Keratinocyte (primary cell): ENCODE data around the gene GPSM1. TPM values are rescaled to one million over a fixed set of nuclear protein-coding genes. Genes with fewer than 3 reads are reported as not detected.

Source experiments
- DNase-seq: peaks from one replicate; pipeline ENCODE4 v3.0.0-alpha.2; 2011; ENCODE audit warnings: low read depth, missing footprints, low spot score
- FAIRE-seq: peaks from 2 replicates; lab custom pipeline; 2011; peaks lifted over from hg19 to GRCh38; lab: Jason Lieb, UNC
- H2AFZ ChIP-seq: 2 replicates; pipeline ENCODE4 v1.6.0; 2012; ENCODE audit warnings: low read length, control low read depth, inconsistent platforms; ENCODE audit not compliant: control insufficient read depth
- H3K27ac ChIP-seq: 2 replicates; pipeline ENCODE4 v1.5.1; 2011; ENCODE audit warnings: low read length; ENCODE audit not compliant: control insufficient read depth, insufficient read depth
- H3K27me3 ChIP-seq: 3 replicates; pipeline ENCODE4 v1.6.0; 2011; ENCODE audit warnings: low read length; ENCODE audit not compliant: control insufficient read depth, insufficient read depth; ENCODE audit errors: extremely low read depth
- H3K36me3 ChIP-seq, 2 experiments: 2 replicates in 1 of 2; 3 replicates in 1 of 2; pipeline ENCODE4 v1.5.1; 2011; ENCODE audit warnings: low read length in 2 of 2, mild to moderate bottlenecking in 1 of 2; ENCODE audit not compliant: control insufficient read depth in 2 of 2, insufficient read depth in 2 of 2; ENCODE audit errors: extremely low read depth in 1 of 2
- H3K4me1 ChIP-seq: 3 replicates; pipeline ENCODE4 v1.5.1; 2011; ENCODE audit warnings: low read length; ENCODE audit not compliant: control insufficient read depth, insufficient read depth; ENCODE audit errors: extremely low read depth
- H3K4me2 ChIP-seq: 3 replicates; pipeline ENCODE4 v1.6.0; 2011; ENCODE audit warnings: low read depth, low read length; ENCODE audit not compliant: control insufficient read depth, insufficient read depth; ENCODE audit errors: extremely low read depth
- H3K4me3 ChIP-seq, 3 experiments: fragments of 200-600 bp in 1 of 3; sonication (generic) in 1 of 3; 2 replicates in 2 of 3; 3 replicates in 1 of 3; pipeline ENCODE4 v1.5.1; 2011 to 2016; ENCODE audit warnings: low read length in 3 of 3, mild to moderate bottlenecking in 3 of 3, control low read depth in 2 of 3, inconsistent platforms in 1 of 3, low read depth in 1 of 3, mixed read lengths in 1 of 3, mixed run types in 1 of 3, moderate library complexity in 1 of 3; ENCODE audit not compliant: control insufficient read depth in 2 of 3, insufficient read depth in 2 of 3; ENCODE audit errors: extremely low read depth in 1 of 3
- H3K79me2 ChIP-seq: 2 replicates; pipeline ENCODE4 v1.6.0; 2012; ENCODE audit warnings: low read length; ENCODE audit not compliant: control insufficient read depth, insufficient read depth
- H3K9ac ChIP-seq: 3 replicates; pipeline ENCODE4 v1.6.0; 2011; ENCODE audit warnings: low read length; ENCODE audit not compliant: control insufficient read depth, insufficient read depth; ENCODE audit errors: extremely low read depth
- H3K9me1 ChIP-seq: 3 replicates; pipeline ENCODE4 v1.6.0; 2011; ENCODE audit warnings: low read length; ENCODE audit not compliant: control insufficient read depth, insufficient read depth; ENCODE audit errors: extremely low read depth
- H3K9me3 ChIP-seq: 2 replicates; pipeline ENCODE4 v1.5.1; 2012; ENCODE audit warnings: low read depth, low read length; ENCODE audit not compliant: control insufficient read depth
- H4K20me1 ChIP-seq: 3 replicates; pipeline ENCODE4 v1.6.0; 2011; ENCODE audit warnings: low read length; ENCODE audit not compliant: control insufficient read depth, insufficient read depth; ENCODE audit errors: extremely low read depth
- CTCF ChIP-seq, 3 experiments: IDR thresholded peaks in 1 of 3; conservative IDR thresholded peaks in 1 of 3; optimal IDR thresholded peaks in 1 of 3; 2 replicates in 2 of 3; 3 replicates in 1 of 3; pipeline versions ENCODE3 to v1.5.1; 2011; ENCODE audit warnings: low read length in 3 of 3, mild to moderate bottlenecking in 3 of 3, moderate library complexity in 2 of 3, control low read depth in 1 of 3, inconsistent platforms in 1 of 3; ENCODE audit not compliant: insufficient read depth in 2 of 3; ENCODE audit errors: extremely low read depth in 1 of 3
- EZH2 ChIP-seq: IDR thresholded peaks from one replicate; pipeline ENCODE4 v1.6.1; 2012; ENCODE audit warnings: inconsistent platforms, mild to moderate bottlenecking, low read length, moderate library complexity
- dilution Hi-C: fragments of 300-500 bp; cut with MboI; formaldehyde crosslinking; loops from one replicate; pipeline ENCODE4 v1.7.0; 2020; ENCODE audit warnings: low sequenced_read_pairs; ENCODE audit not compliant: extremely low pct_ligation_motif_present
- polyA plus RNA-seq, 5 experiments: library from polyadenylated mRNA; depleted of rRNA in 3 of 5; stranded (reverse) in 3 of 5; stranded (forward) in 1 of 5; unstranded in 1 of 5; fragments of >200 nt; gene quantifications; 1 replicate in 1 of 5; 2 replicates in 3 of 5; 3 replicates in 1 of 5; pipeline versions ENCODE4 v1.2.1 to v1.2.3, GENCODE V29; 2011 to 2012; ENCODE audit warnings: missing spikeins in 2 of 5, low read depth in 1 of 5, low replicate concordance in 1 of 5

The GPSM1 gene
- polyA plus RNA-seq, 1 donor (not counting 4 experiments of a cell fraction or from before 2014, with no cell fraction given): 2.5 TPM

GRCh38 chr9:136377341-136378169 lies 50.2 kb downstream of the GPSM1 start:
- H2AFZ ChIP-seq: no peak overlapping the region
- H3K79me2 ChIP-seq: no peaks in the 10 kb centered on the region
- DNase-seq (no peak), FAIRE-seq (no peak)
- no peak overlapping the region for H3K27ac ChIP-seq
- peaks cover 12 to 32% of the 10 kb centered on the region in 2 experiments for H3K36me3 ChIP-seq
- H3K9me3 ChIP-seq: no peaks in the 10 kb centered on the region
- H3K4me1 ChIP-seq: peaks cover 5% of the 10 kb centered on the region
- H4K20me1 ChIP-seq: peaks cover 2% of the 10 kb centered on the region
- no peak overlapping the region for H3K9ac ChIP-seq
- dilution Hi-C loops: no loop called here
- no peak for TF ChIP-seq CTCF (optimal IDR thresholded peaks at IDR 0.05 in 1 of 3, IDR thresholded peaks at IDR 0.05 in 1 of 3, conservative IDR thresholded peaks at IDR 0.05 in 1 of 3; ENCODE audit: extremely low read depth in 1 of 3, insufficient read depth in 2 of 3, low read length in 3 of 3)
- no peak for TF ChIP-seq EZH2
- H3K9me1 ChIP-seq: no peaks in the 10 kb centered on the region
- no peak overlapping the region for H3K4me3 ChIP-seq
- H3K27me3 ChIP-seq: no peaks in the 10 kb centered on the region
- no peak overlapping the region for H3K4me2 ChIP-seq

DNA sequence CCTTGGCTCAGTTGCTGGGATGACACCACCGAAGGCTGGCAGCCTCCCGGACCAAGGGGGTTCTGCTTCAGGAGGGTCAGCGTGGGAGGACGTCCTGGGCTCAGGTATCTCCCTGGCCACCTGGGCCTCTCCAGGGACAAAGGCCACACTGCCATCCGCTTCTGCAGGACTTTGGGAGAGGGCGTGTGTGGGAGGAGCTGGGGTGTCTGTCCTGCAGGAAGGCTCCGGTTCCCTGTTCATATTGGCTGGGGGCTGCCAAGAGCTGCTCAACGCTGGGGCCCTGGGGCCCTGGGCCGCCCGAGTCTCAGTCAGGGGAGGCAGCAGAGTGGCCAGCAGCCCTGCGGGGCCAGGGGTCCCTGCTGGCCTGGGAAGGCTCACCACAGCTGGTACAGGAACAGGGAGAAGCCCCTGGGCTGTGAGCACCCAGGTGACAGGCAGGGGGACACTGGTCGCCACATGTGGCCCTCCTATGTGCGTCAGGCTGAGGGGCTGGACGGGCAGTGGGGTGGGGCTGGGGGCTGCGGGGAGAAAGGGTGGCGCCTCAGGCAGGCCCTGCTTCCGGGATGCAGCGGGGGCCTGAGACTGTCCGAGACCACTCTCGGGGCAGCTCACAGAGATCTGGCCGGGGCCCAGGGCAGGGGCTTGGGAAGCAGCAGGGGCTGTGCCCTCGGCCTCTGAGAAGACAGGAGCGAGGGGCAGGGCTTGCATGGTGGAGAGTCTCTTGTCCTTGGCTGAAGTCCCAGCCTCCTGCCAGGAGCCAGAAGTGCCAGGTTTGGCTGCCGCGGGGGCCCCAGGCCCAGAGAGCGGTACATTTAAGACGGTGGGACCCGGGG lies 51.0 kb downstream of the GPSM1 start:
- no peak overlapping the region for H3K9ac ChIP-seq
- no peaks in the 10 kb centered on the region for H3K79me2 ChIP-seq
- no peak overlapping the region for H3K4me3 ChIP-seq
- H3K36me3 ChIP-seq: peaks cover 19 to 38% of the 10 kb centered on the region in 2 experiments
- dilution Hi-C loops: no loop called here
- H3K9me3 ChIP-seq: no peaks in the 10 kb centered on the region
- DNase-seq (no peak), FAIRE-seq (no peak)
- no peaks in the 10 kb centered on the region for H3K4me1 ChIP-seq
- H3K4me2 ChIP-seq: no peak overlapping the region
- H3K27ac ChIP-seq: no peak overlapping the region
- TF ChIP-seq EZH2 (no peak), CTCF (optimal IDR thresholded peaks at IDR 0.05 in 1 of 3, IDR thresholded peaks at IDR 0.05 in 1 of 3, conservative IDR thresholded peaks at IDR 0.05 in 1 of 3; ENCODE audit: extremely low read depth in 1 of 3, insufficient read depth in 2 of 3, low read length in 3 of 3) (no peak)
- no peaks in the 10 kb centered on the region for H3K27me3 ChIP-seq
- peaks cover 2% of the 10 kb centered on the region for H4K20me1 ChIP-seq
- no peak overlapping the region for H2AFZ ChIP-seq
- no peaks in the 10 kb centered on the region for H3K9me1 ChIP-seq
